ENCODE measurements around the gene PKMYT1. TPM values are rescaled to one million over a fixed set of nuclear protein-coding genes. Genes with fewer than 3 reads are reported as not detected.

The PKMYT1 gene
- total and polyA plus RNA-seq, 2 of the 4 experiments (the other 2 are of a cell fraction): 1.8 to 14.9 TPM

GRCh38 chr16:2981177-2981898 lies 1.1 kb upstream of the PKMYT1 start:
- dilution Hi-C loops (cut with HindIII; ENCODE audit: low sequenced_read_pairs, unreplicated experiment): no loop called here
- 47% methylated on average over 15 of the region's 33 CpGs; no CpG with 5 or more reads in 1 of the 2 experiments for WGBS, 2 experiments (ENCODE audit: extremely low coverage in 2 of 2, insufficient read length in 1 of 2)

More at GRCh38 chr16:2981177-2981898, 1.1 kb upstream of the PKMYT1 start:
- Histone ChIP-seq H2BK15ac (ENCODE audit: low read depth, low read length) (no peak overlapping the region), H3K36me3 (ENCODE audit: control insufficient read depth, insufficient read depth, low read length) (no peaks in the 10 kb centered on the region), H2AFZ (replicated peaks; ENCODE audit: low read length, poor library complexity) (no peak overlapping the region), H2AK9ac (replicated peaks; ENCODE audit: low read depth, low read length, poor library complexity) (peak overlapping the region; percentile 99), H2BK20ac (ENCODE audit: low read depth, low read length) (no peak overlapping the region), H3K9me3 (ENCODE audit: control insufficient read depth, insufficient read depth, low read length) (no peaks in the 10 kb centered on the region), H3K4me2 (ENCODE audit: low read depth, low read length) (peak overlapping the region; percentile 93), H4K20me1 (ENCODE audit: insufficient read depth, low read length) (no peaks in the 10 kb centered on the region), H2BK5ac (ENCODE audit: low read depth, low read length, poor library complexity, severe bottlenecking) (no peak overlapping the region), H3K4ac (ENCODE audit: low read depth, low read length) (peak overlapping the region; percentile 99), H4K8ac (ENCODE audit: low read depth in 2 of 2, low read length in 2 of 2) (peak overlapping the region; percentile 89 to 99), H3K4me1 (ENCODE audit: control insufficient read depth, insufficient read depth, low read length) (peaks cover 6% of the 10 kb centered on the region), H3K79me1 (ENCODE audit: low read depth in 1 of 2, low read length in 2 of 2) (peaks cover 14 to 22% of the 10 kb centered on the region in 2 experiments), H3K9ac (ENCODE audit: low read depth, low read length) (no peak overlapping the region), H3K27me3 (ENCODE audit: control insufficient read depth, insufficient read depth, low read length) (no peaks in the 10 kb centered on the region), H3K9me1 (ENCODE audit: insufficient read depth, low read length) (0 out of 2 replicates have a peak, but pooled peaks cover 4% of the 10 kb centered on the region), H3K56ac (ENCODE audit: extremely low read depth, insufficient read depth, low read length) (no peak overlapping the region), H2BK120ac (ENCODE audit: low read depth, low read length) (no peak overlapping the region), H3K27ac (ENCODE audit: insufficient read depth, low read length) (no peak overlapping the region; the same call in 1 of the 2 replicates), H3K14ac (replicated peaks; ENCODE audit: low read depth, low read length) (peak overlapping the region; percentile 99; the same call in 1 of the 2 replicates), H4K91ac (ENCODE audit: insufficient read depth, low read depth, low read length) (no peak overlapping the region), H3K4me3 (ENCODE audit: insufficient read depth, low read depth, low read length) (no peak overlapping the region), H3K23ac (ENCODE audit: low read depth, low read length) (peak overlapping the region; percentile 15; the same call in 1 of the 2 replicates), H3K18ac (ENCODE audit: low read depth, low read length) (no peak overlapping the region), H2AK5ac (ENCODE audit: low read depth, low read length) (peak overlapping the region; percentile 74), H4K5ac (ENCODE audit: low read depth, low read length) (peak overlapping the region; percentile 99)
- ChIA-PET POLR2A (ENCODE audit: unreplicated experiment) (interaction anchor here (0.6 kb wide), 1 partner anchor 88 kb away, joined by 5 read pairs; no protein-coding TSS in a partner anchor), CTCF (no interaction called here)
- BruUV-seq (replicated peaks): no TSS peak
- DNase-seq (no peak), ATAC-seq (ENCODE audit: low read depth) (no peak)
- in situ Hi-C loops (cut with MboI; ENCODE audit: low sequenced_read_pairs) (no loop called here), intact Hi-C loops (cut with micrococcal nuclease) (no loop called here)
- TF ChIP-seq POLR2A (IDR thresholded peaks at IDR 0.05; ENCODE audit: low read depth, low read length) (no peak), CEBPB (IDR thresholded peaks at IDR 0.05; ENCODE audit: low read depth, low read length) (no peak), RCOR1 (IDR thresholded peaks at IDR 0.05; ENCODE audit: insufficient replicate concordance, low read length) (no peak), NFE2L2 (IDR thresholded peaks at IDR 0.05; ENCODE audit: low read depth, low read length) (no peak), ELK1 (IDR thresholded peaks at IDR 0.05; ENCODE audit: borderline replicate concordance, low read depth, low read length) (no peak), RFX5 (IDR thresholded peaks at IDR 0.05; ENCODE audit: low read depth, low read length) (no peak), MAFK (IDR thresholded peaks at IDR 0.05; ENCODE audit: low read depth, low read length) (no peak), MXI1 (IDR thresholded peaks at IDR 0.05; ENCODE audit: borderline replicate concordance, low read depth, low read length) (no peak)
